Coronary artery (tissue), 2 donors: Measurements from ENCODE around the gene DPYSL3.

Source experiments
- DNase-seq: peaks from one replicate; pipeline ENCODE4 v3.0.0-alpha.2; 2017; ENCODE audit warnings: low spot score
- H3K27ac ChIP-seq, 2 donors: fragments of 200-600 bp; sonication (generic); one replicate each; pipeline ENCODE4 v1.5.1; 2016 to 2019
- H3K4me3 ChIP-seq: fragments of 200-600 bp; sonication (generic); 2 replicates; pipeline ENCODE4 v1.5.1; 2016; ENCODE audit warnings: mild to moderate bottlenecking, moderate library complexity
- CTCF ChIP-seq: fragments of 200-600 bp; sonication (generic); IDR thresholded peaks from one replicate; pipeline ENCODE4 v1.5.1; 2019; ENCODE audit warnings: antibody characterized with exemption

The DPYSL3 gene

DNA sequence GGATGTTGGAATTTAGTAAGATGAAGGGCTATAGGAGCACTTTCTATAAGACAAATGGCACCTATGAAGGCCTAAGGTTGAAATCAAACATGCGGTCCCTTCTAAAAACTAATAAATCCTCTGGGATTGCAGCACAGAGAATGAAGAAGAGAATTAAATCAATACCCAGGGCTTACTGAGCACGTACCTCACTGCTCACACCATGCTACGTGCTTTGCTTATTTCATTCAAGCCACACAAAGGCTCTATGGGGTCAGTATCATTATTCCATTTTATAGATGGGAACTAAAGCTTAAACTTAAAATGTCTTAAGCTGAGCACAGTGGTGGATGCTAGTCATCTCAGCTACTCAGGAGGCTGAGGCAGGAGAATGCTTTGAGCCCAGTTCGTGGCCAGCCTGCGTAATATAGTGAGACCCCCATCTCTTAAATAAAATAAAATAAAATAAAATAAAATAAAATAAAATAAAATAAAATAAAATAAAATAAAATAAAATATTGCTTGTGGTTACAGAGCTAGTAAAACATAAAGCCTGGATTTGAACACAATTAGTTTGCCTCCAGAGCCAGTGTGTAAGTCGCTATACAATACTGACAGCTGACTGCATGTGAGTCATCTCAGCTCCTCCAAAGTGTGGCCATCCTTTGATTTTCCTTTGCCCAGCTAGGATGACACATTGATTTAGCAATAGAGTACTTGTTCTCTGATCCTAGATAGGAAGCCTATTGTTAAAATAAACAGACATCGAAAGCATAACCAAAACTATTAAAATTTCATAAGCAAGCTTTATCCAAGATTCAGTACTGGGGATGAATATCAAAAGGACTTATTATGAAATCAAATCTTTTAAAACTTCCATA lies 20.9 kb upstream of the DPYSL3 start:
- H3K27ac ChIP-seq: no peak overlapping the region
- no peak for TF ChIP-seq CTCF
- DNase-seq: no peak
- H3K4me3 ChIP-seq: no peak overlapping the region

- no peak for DNase-seq
- Histone ChIP-seq H3K4me3 (no peak overlapping the region), H3K27ac (no peak overlapping the region)
- no peak for TF ChIP-seq CTCF
Observed at GRCh38 chr5:147523069-147523468, 13.2 kb upstream of the DPYSL3 start.

GRCh38 chr5:147522435-147522834 lies 12.6 kb upstream of the DPYSL3 start:
- TF ChIP-seq CTCF: no peak
- no peak for DNase-seq
- Histone ChIP-seq H3K27ac (no peak overlapping the region), H3K4me3 (no peak overlapping the region)

DNA sequence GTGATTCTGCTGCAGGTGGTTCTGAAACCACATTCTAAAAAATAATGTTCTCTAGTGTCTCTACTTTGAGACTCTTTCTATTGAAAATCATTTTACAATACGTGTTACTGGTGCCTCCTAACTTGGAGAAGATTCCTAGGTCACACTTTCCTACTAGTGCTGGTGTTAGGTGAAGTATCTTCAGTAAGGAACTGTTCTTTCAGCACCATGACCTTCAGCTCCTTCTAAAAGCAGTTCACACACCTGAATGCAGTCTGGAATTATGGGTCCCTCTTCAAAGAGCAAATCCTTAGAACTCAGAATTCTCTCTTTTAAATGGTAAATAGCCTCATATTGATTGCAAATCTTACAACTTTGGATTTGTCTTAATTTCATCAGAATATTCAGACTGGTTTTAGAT lies 10.6 kb upstream of the DPYSL3 start:
- no peak for DNase-seq
- H3K4me3 ChIP-seq: no peak overlapping the region
- no peak for TF ChIP-seq CTCF

DNA sequence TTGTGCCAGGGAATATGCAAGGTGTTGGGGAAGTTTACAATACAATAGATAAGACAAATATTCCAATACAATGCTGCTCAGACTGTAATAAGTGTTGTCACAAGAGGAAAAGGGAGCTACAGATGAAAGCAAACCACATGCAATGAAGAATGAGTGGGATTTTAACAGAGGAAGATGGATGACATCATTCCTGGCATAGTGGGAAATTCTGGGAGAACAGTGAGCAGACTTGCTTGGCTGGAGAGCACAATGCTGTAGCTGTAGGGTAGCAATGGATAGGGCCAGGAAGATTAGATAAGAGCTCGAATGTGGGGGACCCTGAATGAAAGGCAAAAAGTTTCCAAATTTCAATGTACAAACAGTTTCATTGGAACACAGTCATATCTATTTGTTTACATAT lies 9.5 kb upstream of the DPYSL3 start:
- no peak for TF ChIP-seq CTCF

More for the DNA sequence above, 10.6 kb upstream of the DPYSL3 start:
- H3K27ac ChIP-seq: no peak overlapping the region

GRCh38 chr5:147517383-147517782 lies 7.5 kb upstream of the DPYSL3 start:
- DNase-seq: no peak
- H3K27ac ChIP-seq: no peak overlapping the region
- no peak for TF ChIP-seq CTCF
- no peak overlapping the region for H3K4me3 ChIP-seq

More for the DNA sequence above, 9.5 kb upstream of the DPYSL3 start:
- no peak overlapping the region for H3K27ac ChIP-seq
- no peak overlapping the region for H3K4me3 ChIP-seq
- DNase-seq: no peak

DNA sequence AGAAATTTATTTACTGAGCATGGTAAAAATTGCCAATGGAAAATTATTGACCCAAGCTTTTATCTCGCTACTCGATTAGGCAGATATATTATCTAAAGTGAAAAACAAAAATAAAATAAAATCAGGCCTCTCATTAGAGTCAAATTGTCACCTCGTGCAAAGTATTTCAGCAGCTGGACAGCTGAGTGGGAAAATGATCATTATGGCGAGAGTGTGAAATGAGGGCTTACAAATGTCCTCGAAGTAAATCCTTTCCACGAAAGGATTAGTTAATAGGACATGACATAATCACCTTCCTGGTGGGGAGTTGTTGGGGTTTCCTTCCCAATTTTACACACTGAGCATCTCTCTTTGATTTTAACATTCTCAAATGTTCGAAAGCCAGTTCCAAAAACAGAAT lies 5.4 kb upstream of the DPYSL3 start:
- TF ChIP-seq CTCF: no peak
- DNase-seq: no peak

More for the DNA sequence above, 5.4 kb upstream of the DPYSL3 start:
- no peak overlapping the region for H3K4me3 ChIP-seq
- H3K27ac ChIP-seq: no peak overlapping the region
